Upper lobe of left lung (tissue), 6 donors: Measurements from ENCODE around the gene GPR89A. TPM values are rescaled to one million over a fixed set of nuclear protein-coding genes. Genes with fewer than 3 reads are reported as not detected.

Source experiments
- ATAC-seq, 2 donors: fragments of 200-7000 bp; cut with Tn5 transposase; one replicate each; pipeline ENCODE4 v1.9.1; 2022; ENCODE audit warnings: mild to moderate bottlenecking in 2 of 2, moderate library complexity in 2 of 2; ENCODE audit not compliant: low FRiP score in 2 of 2
- DNase-seq, 2 donors: peaks; one replicate each; pipeline ENCODE4 v3.0.0-alpha.2; 2019 to 2020
- H3K27ac ChIP-seq, 4 donors: fragments of 200-600 bp; sonication (generic); one replicate each; pipeline ENCODE4 v1.5.1; 2016 to 2019
- H3K27me3 ChIP-seq, 4 donors: fragments of 200-600 bp; sonication (generic); one replicate each; pipeline ENCODE4 v1.5.1; 2017 to 2019
- H3K36me3 ChIP-seq, 4 donors: fragments of 200-600 bp; sonication (generic); one replicate each; pipeline ENCODE4 v1.5.1; 2016 to 2019
- H3K4me1 ChIP-seq, 4 donors: fragments of 200-600 bp; sonication (generic); one replicate each; pipeline ENCODE4 v1.5.1; 2018 to 2019
- H3K4me3 ChIP-seq, 4 donors: fragments of 200-600 bp; sonication (generic); one replicate each; pipeline ENCODE4 v1.5.1; 2017 to 2019; ENCODE audit warnings: mild to moderate bottlenecking in 2 of 4, moderate library complexity in 1 of 4
- H3K9me3 ChIP-seq, 4 donors: fragments of 200-600 bp; sonication (generic); one replicate each; pipeline ENCODE4 v1.5.1; 2018 to 2019
- CTCF ChIP-seq, 6 experiments: fragments of 450-650 bp in 4 of 6; fragments of 200-600 bp in 2 of 6; sonication (generic) in 2 of 6; IDR thresholded peaks; one replicate each; pipeline ENCODE4 v1.5.1; 2016 to 2019; ENCODE audit warnings: antibody characterized with exemption in 6 of 6
- EP300 ChIP-seq, 4 donors: sonication (generic); formaldehyde crosslinking; IDR thresholded peaks; one replicate each; pipeline ENCODE4 v1.5.1; 2017; ENCODE audit warnings: antibody characterized with exemption in 4 of 4, control low read depth in 2 of 4
- POLR2A ChIP-seq, 4 donors: fragments of 450-650 bp; IDR thresholded peaks; one replicate each; pipeline ENCODE4 v1.5.1; 2016 to 2017; ENCODE audit warnings: antibody characterized with exemption in 4 of 4, mild to moderate bottlenecking in 2 of 4
- POLR2AphosphoS5 ChIP-seq, 2 donors: sonication (generic); formaldehyde crosslinking; IDR thresholded peaks; one replicate each; pipeline ENCODE4 v1.5.1; 2017; ENCODE audit warnings: antibody characterized with exemption in 2 of 2
- WGBS, 2 donors: methylation state at CpG; one replicate each; pipeline ENCODE4 v1.1.5; 2017 to 2018; 5-methylcytosine and 5-hydroxymethylcytosine counted together
- total RNA-seq, 6 donors: library from RNA; depleted of rRNA in 4 of 6; stranded (reverse); fragments of >200 nt in 4 of 6; gene quantifications; one replicate each; pipeline versions ENCODE4 v1.1.0 to v1.2.1, GENCODE V29; 2016 to 2021
- donor health status: DM: no; HTN: no; CAD: no; lungs with moderate emphysema.
- donor health status: DM: no; HTN: yes; CAD: no; lungs with severe emphysema.

GPR89A gene
- total RNA-seq, 6 donors from 2014 or later: 13.4 to 51.3 (median 25.4) TPM

GRCh38 chr1:145688328-145688727 is 80.5 kb downstream of the GPR89A start:
- Histone ChIP-seq H3K36me3 (no peaks in the 10 kb centered on the region), H3K9me3 (no peaks in the 10 kb centered on the region), H3K27me3 (no peaks in the 10 kb centered on the region), H3K27ac (no peak overlapping the region), H3K4me3 (no peak overlapping the region), H3K4me1 (peaks cover 0 to 5% (median 5%) of the 10 kb centered on the region in 4 donors)
- DNase-seq: no peak
- WGBS, 2 donors: 80 to 84% methylated on average over 4 of the region's 4 CpGs
- ATAC-seq: no peak
- no peak for TF ChIP-seq EP300 (IDR thresholded peaks at IDR 0.05)
- TF ChIP-seq CTCF (IDR thresholded peaks at IDR 0.05): no peak
- no peak for TF ChIP-seq POLR2A (IDR thresholded peaks at IDR 0.05)
- no peak for TF ChIP-seq POLR2AphosphoS5 (IDR thresholded peaks at IDR 0.05)

GRCh38 chr1:145688924-145689323 is 81.1 kb downstream of the GPR89A start:
- TF ChIP-seq POLR2A (IDR thresholded peaks at IDR 0.05) (no peak), POLR2AphosphoS5 (IDR thresholded peaks at IDR 0.05) (no peak), CTCF (IDR thresholded peaks at IDR 0.05) (no peak), EP300 (IDR thresholded peaks at IDR 0.05) (no peak)
- Histone ChIP-seq H3K27ac (no peak overlapping the region), H3K4me3 (no peak overlapping the region), H3K36me3 (no peaks in the 10 kb centered on the region), H3K9me3 (no peaks in the 10 kb centered on the region), H3K27me3 (no peaks in the 10 kb centered on the region), H3K4me1 (peaks cover 0 to 5% (median 5%) of the 10 kb centered on the region in 4 donors)
- no peak for ATAC-seq
- 83 to 95% methylated on average over 1 to 6 of the region's 6 CpGs for WGBS, 2 donors
- DNase-seq: no peak

- no peak for DNase-seq
- TF ChIP-seq CTCF (IDR thresholded peaks at IDR 0.05): no peak
- TF ChIP-seq POLR2A (IDR thresholded peaks at IDR 0.05): no peak
- TF ChIP-seq EP300 (IDR thresholded peaks at IDR 0.05): no peak
- TF ChIP-seq POLR2AphosphoS5 (IDR thresholded peaks at IDR 0.05): no peak
- H3K36me3 ChIP-seq: no peaks in the 10 kb centered on the region
- H3K9me3 ChIP-seq: no peaks in the 10 kb centered on the region
- no peaks in the 10 kb centered on the region for H3K27me3 ChIP-seq
- no peak overlapping the region for H3K4me3 ChIP-seq
- no peak overlapping the region for H3K27ac ChIP-seq
- no peak for ATAC-seq
- WGBS, 2 donors: 81 to 97% methylated on average over 6 of the region's 6 CpGs
- peaks cover 0 to 5% (median 5%) of the 10 kb centered on the region in 4 donors for H3K4me1 ChIP-seq
Measured at GRCh38 chr1:145689922-145690321, 82.1 kb downstream of the GPR89A start.

- H3K9me3 ChIP-seq: no peaks in the 10 kb centered on the region
- peaks cover 0 to 5% (median 5%) of the 10 kb centered on the region in 4 donors for H3K4me1 ChIP-seq
- H3K4me3 ChIP-seq: no peak overlapping the region
- no peak for DNase-seq
- peak in 1 of 2 donors; percentile 53 for ATAC-seq
- H3K27ac ChIP-seq: no peak overlapping the region
- 69 to 72% methylated on average over 5 of the region's 5 CpGs for WGBS, 2 donors
- TF ChIP-seq CTCF (IDR thresholded peaks at IDR 0.05) (no peak), EP300 (IDR thresholded peaks at IDR 0.05) (no peak), POLR2AphosphoS5 (IDR thresholded peaks at IDR 0.05) (no peak), POLR2A (IDR thresholded peaks at IDR 0.05) (no peak)
- no peaks in the 10 kb centered on the region for H3K27me3 ChIP-seq
- H3K36me3 ChIP-seq: no peaks in the 10 kb centered on the region
Measured at GRCh38 chr1:145690587-145691558, 83.1 kb downstream of the GPR89A start.
